Upper lobe of left lung (tissue), 6 donors: ENCODE measurements around the gene SPTAN1. TPM values are rescaled to one million over a fixed set of nuclear protein-coding genes. Genes with fewer than 3 reads are reported as not detected.

Source experiments
- ATAC-seq, 2 donors: fragments of 200-7000 bp; cut with Tn5 transposase; one replicate each; pipeline ENCODE4 v1.9.1; 2022; ENCODE audit warnings: mild to moderate bottlenecking in 2 of 2, moderate library complexity in 2 of 2; ENCODE audit not compliant: low FRiP score in 2 of 2
- DNase-seq, 2 donors: peaks; one replicate each; pipeline ENCODE4 v3.0.0-alpha.2; 2019 to 2020
- H3K27ac ChIP-seq, 4 donors: fragments of 200-600 bp; sonication (generic); one replicate each; pipeline ENCODE4 v1.5.1; 2016 to 2019
- H3K27me3 ChIP-seq, 4 donors: fragments of 200-600 bp; sonication (generic); one replicate each; pipeline ENCODE4 v1.5.1; 2017 to 2019
- H3K36me3 ChIP-seq, 4 donors: fragments of 200-600 bp; sonication (generic); one replicate each; pipeline ENCODE4 v1.5.1; 2016 to 2019
- H3K4me1 ChIP-seq, 4 donors: fragments of 200-600 bp; sonication (generic); one replicate each; pipeline ENCODE4 v1.5.1; 2018 to 2019
- H3K4me3 ChIP-seq, 4 donors: fragments of 200-600 bp; sonication (generic); one replicate each; pipeline ENCODE4 v1.5.1; 2017 to 2019; ENCODE audit warnings: mild to moderate bottlenecking in 2 of 4, moderate library complexity in 1 of 4
- H3K9me3 ChIP-seq, 4 donors: fragments of 200-600 bp; sonication (generic); one replicate each; pipeline ENCODE4 v1.5.1; 2018 to 2019
- EP300 ChIP-seq, 4 donors: sonication (generic); formaldehyde crosslinking; IDR thresholded peaks; one replicate each; pipeline ENCODE4 v1.5.1; 2017; ENCODE audit warnings: antibody characterized with exemption in 4 of 4, control low read depth in 2 of 4
- POLR2A ChIP-seq, 4 donors: fragments of 450-650 bp; IDR thresholded peaks; one replicate each; pipeline ENCODE4 v1.5.1; 2016 to 2017; ENCODE audit warnings: antibody characterized with exemption in 4 of 4, mild to moderate bottlenecking in 2 of 4
- POLR2AphosphoS5 ChIP-seq, 2 donors: sonication (generic); formaldehyde crosslinking; IDR thresholded peaks; one replicate each; pipeline ENCODE4 v1.5.1; 2017; ENCODE audit warnings: antibody characterized with exemption in 2 of 2
- WGBS, 2 donors: methylation state at CpG; one replicate each; pipeline ENCODE4 v1.1.5; 2017 to 2018; 5-methylcytosine and 5-hydroxymethylcytosine counted together
- total RNA-seq, 6 donors: library from RNA; depleted of rRNA in 4 of 6; stranded (reverse); fragments of >200 nt in 4 of 6; gene quantifications; one replicate each; pipeline versions ENCODE4 v1.1.0 to v1.2.1, GENCODE V29; 2016 to 2021
- TF ChIP-seq, protein P1 (sequence below), 6 experiments: fragments of 450-650 bp in 4 of 6; fragments of 200-600 bp in 2 of 6; sonication (generic) in 2 of 6; IDR thresholded peaks; one replicate each; pipeline ENCODE4 v1.5.1; 2016 to 2019; ENCODE audit warnings: antibody characterized with exemption in 6 of 6
- donor health status: DM: no; HTN: no; CAD: no; lungs with moderate emphysema.
- donor health status: DM: no; HTN: yes; CAD: no; lungs with severe emphysema.

Gene SPTAN1
- total RNA-seq, 6 donors from 2014 or later = 254 to 547 (median 401) TPM

GRCh38 chr9:128631636-128632035 lies 79.2 kb downstream of the SPTAN1 start:
- no peak overlapping the region for H3K4me3 ChIP-seq
- peak overlapping the region in 1 of 4 donors; percentile 2 for H3K27ac ChIP-seq
- no peaks in the 10 kb centered on the region for H3K27me3 ChIP-seq
- ATAC-seq (no peak), DNase-seq (no peak)
- H3K9me3 ChIP-seq = no peaks in the 10 kb centered on the region
- peaks cover 25 to 33% (median 28%) of the 10 kb centered on the region in 4 donors for H3K4me1 ChIP-seq
- WGBS, 2 donors = 86 to 87% methylated on average over 9 of the region's 9 CpGs
- peaks cover 46 to 82% (median 77%) of the 10 kb centered on the region in 4 donors for H3K36me3 ChIP-seq
- TF ChIP-seq, protein P1, sequence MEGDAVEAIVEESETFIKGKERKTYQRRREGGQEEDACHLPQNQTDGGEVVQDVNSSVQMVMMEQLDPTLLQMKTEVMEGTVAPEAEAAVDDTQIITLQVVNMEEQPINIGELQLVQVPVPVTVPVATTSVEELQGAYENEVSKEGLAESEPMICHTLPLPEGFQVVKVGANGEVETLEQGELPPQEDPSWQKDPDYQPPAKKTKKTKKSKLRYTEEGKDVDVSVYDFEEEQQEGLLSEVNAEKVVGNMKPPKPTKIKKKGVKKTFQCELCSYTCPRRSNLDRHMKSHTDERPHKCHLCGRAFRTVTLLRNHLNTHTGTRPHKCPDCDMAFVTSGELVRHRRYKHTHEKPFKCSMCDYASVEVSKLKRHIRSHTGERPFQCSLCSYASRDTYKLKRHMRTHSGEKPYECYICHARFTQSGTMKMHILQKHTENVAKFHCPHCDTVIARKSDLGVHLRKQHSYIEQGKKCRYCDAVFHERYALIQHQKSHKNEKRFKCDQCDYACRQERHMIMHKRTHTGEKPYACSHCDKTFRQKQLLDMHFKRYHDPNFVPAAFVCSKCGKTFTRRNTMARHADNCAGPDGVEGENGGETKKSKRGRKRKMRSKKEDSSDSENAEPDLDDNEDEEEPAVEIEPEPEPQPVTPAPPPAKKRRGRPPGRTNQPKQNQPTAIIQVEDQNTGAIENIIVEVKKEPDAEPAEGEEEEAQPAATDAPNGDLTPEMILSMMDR (IDR thresholded peaks at IDR 0.05) = no peak
- TF ChIP-seq EP300 (IDR thresholded peaks at IDR 0.05) = no peak
- no peak for TF ChIP-seq POLR2A (IDR thresholded peaks at IDR 0.05)
- no peak for TF ChIP-seq POLR2AphosphoS5 (IDR thresholded peaks at IDR 0.05)

GRCh38 chr9:128632066-128632465 lies 79.7 kb downstream of the SPTAN1 start:
- 85 to 86% methylated on average over 5 to 9 of the region's 10 CpGs for WGBS, 2 donors

GRCh38 chr9:128632486-128632885 lies 80.1 kb downstream of the SPTAN1 start:
- Histone ChIP-seq H3K9me3 (no peaks in the 10 kb centered on the region), H3K4me3 (no peak overlapping the region), H3K36me3 (peaks cover 38 to 78% (median 69%) of the 10 kb centered on the region in 4 donors), H3K27ac (no peak overlapping the region), H3K4me1 (peaks cover 26 to 41% (median 29%) of the 10 kb centered on the region in 4 donors), H3K27me3 (no peaks in the 10 kb centered on the region)
- 92 to 94% methylated on average over 13 of the region's 14 CpGs for WGBS, 2 donors
- TF ChIP-seq, protein P1 (IDR thresholded peaks at IDR 0.05) = no peak
- no peak for TF ChIP-seq POLR2A (IDR thresholded peaks at IDR 0.05)
- no peak for TF ChIP-seq POLR2AphosphoS5 (IDR thresholded peaks at IDR 0.05)
- TF ChIP-seq EP300 (IDR thresholded peaks at IDR 0.05) = no peak
- ATAC-seq = no peak
- DNase-seq = no peak

More at GRCh38 chr9:128632066-128632465, 79.7 kb downstream of the SPTAN1 start:
- H3K4me3 ChIP-seq = no peak overlapping the region
- no peaks in the 10 kb centered on the region for H3K27me3 ChIP-seq
- H3K27ac ChIP-seq = no peak overlapping the region
- ATAC-seq (no peak), DNase-seq (no peak)
- H3K9me3 ChIP-seq = no peaks in the 10 kb centered on the region
- TF ChIP-seq, protein P1 (IDR thresholded peaks at IDR 0.05) = no peak
- TF ChIP-seq POLR2AphosphoS5 (IDR thresholded peaks at IDR 0.05) (no peak), EP300 (IDR thresholded peaks at IDR 0.05) (no peak)
- H3K4me1 ChIP-seq = peaks cover 26 to 36% (median 29%) of the 10 kb centered on the region in 4 donors
- peaks cover 42 to 78% (median 72%) of the 10 kb centered on the region in 4 donors for H3K36me3 ChIP-seq

GRCh38 chr9:128633057-128633456 lies 80.7 kb downstream of the SPTAN1 start:
- H3K36me3 ChIP-seq = peaks cover 34 to 72% (median 65%) of the 10 kb centered on the region in 4 donors
- no peak for ATAC-seq
- H3K4me3 ChIP-seq = no peak overlapping the region
- peaks cover 26 to 40% (median 29%) of the 10 kb centered on the region in 4 donors for H3K4me1 ChIP-seq
- H3K27ac ChIP-seq = no peak overlapping the region
- DNase-seq = peak in 1 of 2 donors; percentile 77
- H3K9me3 ChIP-seq = no peaks in the 10 kb centered on the region
- TF ChIP-seq, protein P1 (IDR thresholded peaks at IDR 0.05) = no peak
- no peak for TF ChIP-seq POLR2AphosphoS5 (IDR thresholded peaks at IDR 0.05)
- no peak for TF ChIP-seq POLR2A (IDR thresholded peaks at IDR 0.05)
- TF ChIP-seq EP300 (IDR thresholded peaks at IDR 0.05) = no peak
- H3K27me3 ChIP-seq = no peaks in the 10 kb centered on the region
- 95 to 96% methylated on average over 19 to 21 of the region's 21 CpGs for WGBS, 2 donors

DNA sequence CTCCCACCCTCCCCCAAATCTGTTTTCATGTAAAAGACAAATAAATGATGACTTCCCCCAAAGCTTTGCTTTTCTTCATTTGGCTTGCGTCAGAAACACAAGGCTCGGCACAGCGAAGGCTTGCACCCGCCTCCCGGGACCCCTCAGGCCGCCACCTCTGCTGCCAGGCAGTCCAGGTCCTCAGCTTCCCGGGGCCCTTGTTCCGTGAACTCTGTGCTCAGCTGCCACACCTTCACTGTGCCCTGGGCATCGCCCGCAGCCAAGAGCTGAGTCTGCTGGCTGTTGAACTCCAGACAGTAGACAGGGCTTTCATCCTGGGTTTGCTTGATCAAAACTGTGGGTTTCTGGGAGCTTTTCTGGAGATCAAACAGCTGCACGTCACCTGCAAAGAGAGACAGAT lies 81.2 kb downstream of the SPTAN1 start:
- Histone ChIP-seq H3K4me3 (no peak overlapping the region), H3K27ac (peak overlapping the region in 2 of 4 donors; percentile 89 to 95), H3K4me1 (peaks cover 26 to 35% (median 27%) of the 10 kb centered on the region in 4 donors), H3K36me3 (peaks cover 34 to 69% (median 60%) of the 10 kb centered on the region in 4 donors), H3K27me3 (no peaks in the 10 kb centered on the region), H3K9me3 (no peaks in the 10 kb centered on the region)
- 83 to 89% methylated on average over 11 of the region's 11 CpGs for WGBS, 2 donors
- TF ChIP-seq EP300 (IDR thresholded peaks at IDR 0.05) (no peak), POLR2AphosphoS5 (IDR thresholded peaks at IDR 0.05) (no peak)
- TF ChIP-seq, protein P1 (IDR thresholded peaks at IDR 0.05) = no peak
- no peak for DNase-seq
- ATAC-seq = no peak
